Kidney capillary endothelial cell (primary cell): ENCODE measurements around the gene DAP.
A peak's percentile ranks its signal among the peaks of the same experiment; 100 is the strongest.
"Not testable (repeated sequence)": the region's sequence is repeated elsewhere in the genome, so short reads cannot be mapped to it uniquely, and the experiment has no call there.

ENCODE experiments used
- DNase-seq: peaks from one replicate; pipeline ENCODE4 v3.0.0-alpha.2; 2018; ENCODE audit warnings: low spot score

Gene DAP

DNA sequence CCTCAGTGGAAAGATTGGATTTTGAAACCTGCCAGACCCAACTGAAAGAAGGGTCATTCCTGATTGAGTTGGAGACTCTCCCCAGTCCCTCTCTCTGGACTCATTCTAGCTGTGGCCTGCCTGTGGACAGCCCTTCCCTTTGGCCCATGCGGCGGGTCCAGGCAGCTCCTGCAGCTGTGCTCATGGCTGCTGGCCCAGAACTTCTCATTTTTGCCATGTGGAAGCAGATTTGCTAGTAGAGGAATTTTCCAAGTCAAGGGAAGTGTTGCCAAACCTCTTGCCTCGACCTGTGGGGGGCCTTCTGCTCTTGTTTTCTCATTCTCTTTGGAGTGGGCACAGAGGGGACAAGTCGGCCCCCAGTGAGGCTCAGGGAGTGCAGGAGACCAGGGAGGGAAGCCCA is 108.0 kb downstream of the DAP start:
- DNase-seq, result no peak

DNA sequence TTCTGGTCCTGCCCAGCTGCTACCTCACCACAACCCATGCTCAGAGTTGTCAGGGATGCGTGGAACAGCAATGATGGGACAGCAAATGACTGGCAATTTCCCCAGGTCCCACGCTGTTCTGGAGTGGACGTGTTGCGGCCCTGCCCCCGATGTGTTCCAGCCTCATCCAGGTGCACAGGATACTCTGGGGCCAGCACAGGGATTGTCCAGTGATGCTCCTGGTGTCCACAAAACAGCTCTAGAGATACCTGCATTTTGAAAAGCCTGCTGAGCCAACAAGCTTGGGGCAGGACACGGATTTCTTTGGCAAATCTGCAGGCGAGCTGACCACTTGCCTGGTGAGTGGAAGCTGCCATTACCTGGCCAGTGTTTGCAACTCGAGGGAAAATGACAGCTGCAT is 108.4 kb downstream of the DAP start:
- DNase-seq, result no peak

DNA sequence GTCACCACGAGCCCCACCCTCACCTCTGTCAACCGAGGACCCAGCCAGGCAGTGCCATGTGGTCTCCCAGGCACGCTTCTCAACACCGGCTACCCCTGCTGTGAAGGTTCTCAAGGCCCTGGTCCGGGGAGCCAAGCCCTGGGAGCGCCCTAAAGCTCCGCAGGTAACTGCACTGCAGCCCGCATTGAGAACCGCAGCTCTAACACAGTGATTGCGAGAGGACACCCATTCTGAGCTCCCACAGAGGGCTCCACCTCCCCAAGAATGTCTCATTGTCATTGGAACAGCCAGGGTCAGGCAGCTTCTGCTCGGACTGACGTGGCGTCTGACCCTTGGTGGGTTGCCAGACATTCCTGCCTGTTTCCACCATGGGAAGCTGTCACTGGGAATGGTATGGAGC is 108.9 kb downstream of the DAP start:
- no peak for DNase-seq

DNA sequence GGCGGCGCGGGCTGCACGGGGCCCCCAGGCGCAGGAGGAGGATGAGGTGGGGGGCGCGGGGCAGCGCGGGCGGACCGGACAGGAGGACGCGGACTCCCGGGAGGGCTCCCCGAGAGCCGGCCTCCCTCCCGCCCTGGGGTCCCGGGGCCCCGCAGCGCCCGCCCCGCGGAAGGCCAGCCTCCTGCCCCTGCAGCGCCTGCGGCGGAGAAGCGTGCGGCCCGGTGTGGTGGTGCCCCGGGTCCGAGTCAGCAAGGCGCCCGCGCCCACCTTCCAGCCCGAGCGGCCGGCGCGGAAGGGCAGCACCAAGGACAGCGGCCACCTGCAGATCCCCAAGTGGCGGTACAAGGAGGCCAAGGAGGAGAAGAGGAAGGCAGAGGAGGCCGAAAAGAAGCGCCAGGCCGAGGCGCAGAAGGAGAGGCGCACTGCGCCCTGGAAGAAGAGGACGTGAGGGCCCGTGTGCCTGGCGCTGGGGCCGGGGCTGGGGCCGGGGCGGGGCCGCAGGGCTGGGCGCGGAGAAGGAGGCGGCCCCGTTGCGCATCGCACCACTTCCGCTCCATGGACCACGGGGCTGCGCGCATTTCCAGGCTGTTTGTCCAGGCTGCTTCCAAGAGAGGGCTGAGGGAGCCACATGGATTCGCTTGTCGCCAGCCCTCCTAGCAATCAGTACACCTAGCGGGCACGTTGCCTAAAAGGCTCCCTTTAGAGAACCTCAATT is 111.2 kb downstream of the DAP start:
- DNase-seq, result no peak

DNA sequence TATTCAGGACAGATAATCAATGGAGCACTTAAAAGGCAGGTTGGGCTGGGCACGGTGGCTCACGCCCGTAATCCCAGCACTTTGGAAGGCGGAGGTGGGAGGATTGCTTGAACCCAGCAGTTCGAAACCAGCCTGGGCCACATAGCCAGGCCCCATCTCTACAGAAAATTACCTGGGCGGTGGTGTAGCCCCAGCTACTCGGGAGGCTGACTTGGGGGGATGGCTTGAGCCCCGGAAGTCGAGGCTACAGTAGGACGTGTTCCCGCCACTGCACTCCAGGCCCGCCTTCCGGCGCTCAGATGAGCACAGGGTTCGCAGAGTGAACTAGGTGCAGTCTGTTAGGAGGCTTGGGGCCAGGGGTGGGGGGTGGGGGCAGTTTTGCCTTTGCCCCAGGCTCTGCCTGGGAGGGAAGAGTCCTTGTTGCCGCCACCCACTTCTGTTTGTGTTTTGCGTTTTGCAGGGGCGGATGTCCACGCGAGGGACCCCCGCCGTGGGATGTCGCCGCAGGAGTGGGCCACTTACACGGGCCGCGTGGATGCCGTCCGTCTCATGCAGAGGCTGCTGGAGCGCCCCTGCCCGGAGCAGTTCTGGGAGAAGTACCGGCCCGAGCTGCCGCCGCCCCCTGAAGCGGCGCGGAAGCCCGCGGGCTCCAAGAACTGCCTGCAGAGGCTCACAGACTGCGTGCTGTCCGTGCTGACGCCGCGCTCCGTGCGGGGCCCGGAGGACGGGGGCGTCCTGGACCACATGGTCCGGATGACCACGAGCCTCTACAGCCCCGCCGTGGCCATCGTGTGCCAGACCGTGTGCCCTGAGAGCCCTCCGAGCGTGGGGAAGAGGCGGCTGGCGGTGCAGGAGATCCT is 112.0 kb downstream of the DAP start:
- DNase-seq, result no peak

DNA sequence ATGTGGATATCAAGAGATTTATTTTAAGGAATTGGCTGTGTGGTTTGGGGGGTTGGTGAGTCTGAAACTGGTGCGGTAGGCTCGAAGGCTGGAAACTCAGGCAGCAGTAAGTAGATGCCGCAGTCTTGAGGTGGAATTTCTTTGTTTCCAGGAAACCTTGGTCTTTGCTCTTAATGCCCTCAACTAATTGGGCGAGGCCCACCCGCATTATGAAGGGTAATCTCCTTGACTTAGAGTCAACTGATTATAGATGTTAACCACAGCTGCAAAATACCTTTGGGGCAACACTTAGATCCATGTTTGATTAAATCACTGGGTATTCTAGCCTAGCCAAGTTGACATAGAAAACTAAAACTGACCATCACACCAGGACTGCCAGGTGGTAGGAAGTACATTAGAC is 113.4 kb downstream of the DAP start:
- no peak for DNase-seq

DNA sequence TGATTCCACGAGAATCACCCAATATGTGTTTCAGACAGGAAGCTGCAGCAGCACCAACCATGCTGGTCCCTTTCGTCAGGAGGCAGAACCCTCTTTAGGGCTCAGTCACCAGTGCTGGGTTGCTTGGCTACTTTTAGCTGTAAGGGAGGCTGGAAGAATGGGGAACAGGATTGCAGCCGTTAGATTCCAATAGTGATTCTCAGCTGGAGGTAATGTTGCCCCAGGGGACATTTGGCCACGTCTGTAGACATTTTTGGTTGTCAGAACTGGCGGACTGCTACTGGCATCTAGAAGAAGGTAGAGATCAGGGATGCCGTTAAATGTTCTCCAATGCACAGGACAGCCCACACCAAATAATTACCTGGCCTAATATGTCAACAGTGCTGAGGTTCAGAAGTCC is 115.4 kb downstream of the DAP start:
- no peak for DNase-seq

DNA sequence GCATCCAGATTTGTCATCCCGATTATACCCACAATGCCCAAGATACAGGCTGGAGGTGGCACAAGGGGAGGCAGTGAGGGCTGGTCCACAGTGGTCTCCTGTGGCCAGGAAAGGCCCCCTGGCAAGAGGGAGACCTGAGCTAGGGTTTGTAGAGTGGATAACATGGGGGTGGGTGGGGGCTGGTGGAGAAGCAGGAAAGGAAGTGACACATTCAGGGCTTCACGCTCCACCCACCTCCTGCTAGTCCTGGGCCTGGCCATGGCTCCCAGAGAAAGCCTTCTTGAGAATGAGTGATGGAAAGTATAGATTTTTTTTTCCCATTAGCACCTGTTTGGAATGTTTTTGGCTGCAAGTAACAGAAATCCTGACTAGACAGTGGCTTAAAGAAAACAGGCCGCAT is 115.9 kb downstream of the DAP start:
- no peak for DNase-seq

DNA sequence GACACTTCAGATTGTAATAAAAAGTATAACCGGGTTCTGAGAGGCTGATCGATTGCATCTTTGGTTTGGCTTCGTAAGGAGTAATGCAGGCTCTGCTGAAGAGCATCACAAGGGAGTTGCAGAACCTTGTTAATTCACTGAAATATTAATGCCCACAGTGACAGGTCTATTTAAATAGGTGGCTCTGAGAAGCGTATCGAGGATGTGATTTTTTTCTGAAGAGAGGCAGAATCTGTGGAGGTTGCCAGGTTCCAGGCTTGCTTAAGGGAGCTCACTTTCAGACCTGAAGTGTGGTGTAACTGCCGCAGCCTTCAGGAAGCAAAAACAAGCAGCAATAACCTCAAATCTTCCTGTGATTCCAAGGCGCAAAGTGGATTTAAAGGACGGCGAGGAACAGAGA is 116.8 kb downstream of the DAP start:
- DNase-seq, result no peak

DNA sequence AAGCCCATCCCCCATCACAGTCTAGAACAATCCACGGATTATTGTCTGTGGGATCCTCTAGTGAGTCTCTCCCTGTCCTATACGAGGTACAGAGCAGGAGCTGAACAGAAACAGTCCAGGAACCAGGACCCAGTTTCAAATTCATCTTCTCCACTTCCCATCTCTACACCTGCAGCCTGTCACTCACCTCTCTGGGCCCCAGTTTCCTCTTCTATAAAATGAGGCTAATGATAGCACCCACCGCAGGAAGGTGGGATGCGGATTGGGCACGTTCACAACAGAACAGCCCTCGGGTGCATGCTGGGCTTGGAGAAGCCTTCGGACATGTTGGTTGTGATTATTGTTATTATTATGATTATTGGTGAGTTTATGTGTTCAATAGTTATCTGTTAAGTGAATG is 118.7 kb downstream of the DAP start:
- DNase-seq, result no peak

DNA sequence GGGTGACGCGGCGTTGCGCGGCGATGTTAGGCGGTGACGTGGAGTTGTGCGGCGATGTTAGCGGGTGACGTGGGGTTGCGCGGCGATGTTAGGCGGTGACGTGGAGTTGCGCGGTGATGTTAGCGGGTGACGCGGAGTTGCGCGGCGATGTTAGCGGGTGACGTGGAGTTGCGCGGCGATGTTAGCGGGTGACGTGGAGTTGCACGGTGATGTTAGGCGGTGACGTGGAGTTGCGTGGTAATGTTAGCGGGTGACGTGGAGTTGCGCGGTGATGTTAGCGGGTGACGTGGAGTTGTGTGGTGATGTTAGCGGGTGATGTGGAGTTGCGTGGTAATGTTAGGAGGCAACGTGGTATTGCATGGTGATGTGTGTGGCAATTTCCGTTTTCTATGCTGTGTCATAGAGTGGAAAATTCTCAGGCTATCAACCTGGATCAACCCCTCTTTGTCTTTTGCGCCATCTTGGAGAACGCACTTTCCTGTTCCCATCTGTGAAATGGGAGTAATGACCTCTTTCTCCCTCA is 121.1 kb downstream of the DAP start:
- DNase-seq, result no peak

DNA sequence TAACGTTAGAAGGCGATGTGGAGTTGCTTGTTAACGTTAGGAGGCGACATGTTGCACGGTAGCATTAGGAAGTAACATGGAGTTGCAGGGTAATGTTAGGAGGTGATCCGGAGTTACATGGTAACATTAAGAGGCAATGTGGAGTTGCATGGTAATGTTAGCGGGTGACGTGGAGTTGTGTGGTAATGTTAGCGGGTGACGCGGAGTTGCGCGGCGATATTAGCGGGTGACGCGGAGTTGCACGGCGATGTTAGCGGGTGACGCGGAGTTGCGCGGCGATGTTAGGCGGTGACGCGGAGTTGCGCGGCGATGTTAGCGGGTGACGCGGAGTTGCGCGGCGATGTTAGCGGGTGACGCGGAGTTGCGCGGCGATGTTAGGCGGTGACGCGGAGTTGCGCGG is 122.3 kb downstream of the DAP start:
- DNase-seq, result not testable (repeated sequence)

DNA sequence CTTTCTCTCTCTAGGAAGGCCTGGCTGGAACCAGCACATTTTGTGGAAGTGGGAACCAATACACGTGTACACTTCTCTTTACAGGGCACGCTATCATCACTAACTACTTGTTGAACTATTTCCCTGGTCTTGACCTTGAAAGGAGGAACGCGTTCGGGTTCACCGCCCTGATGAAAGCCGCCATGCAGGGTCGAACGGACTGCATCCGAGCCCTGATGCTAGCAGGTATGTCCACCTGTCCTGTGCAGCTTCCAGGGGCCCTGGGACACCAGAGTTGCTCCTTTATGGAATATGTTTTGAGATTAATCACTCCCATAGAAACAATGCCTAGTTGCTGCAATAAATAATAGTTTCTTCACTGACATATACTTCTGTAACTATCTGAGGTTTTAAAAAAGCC is 123.1 kb downstream of the DAP start:
- DNase-seq, result no peak

DNA sequence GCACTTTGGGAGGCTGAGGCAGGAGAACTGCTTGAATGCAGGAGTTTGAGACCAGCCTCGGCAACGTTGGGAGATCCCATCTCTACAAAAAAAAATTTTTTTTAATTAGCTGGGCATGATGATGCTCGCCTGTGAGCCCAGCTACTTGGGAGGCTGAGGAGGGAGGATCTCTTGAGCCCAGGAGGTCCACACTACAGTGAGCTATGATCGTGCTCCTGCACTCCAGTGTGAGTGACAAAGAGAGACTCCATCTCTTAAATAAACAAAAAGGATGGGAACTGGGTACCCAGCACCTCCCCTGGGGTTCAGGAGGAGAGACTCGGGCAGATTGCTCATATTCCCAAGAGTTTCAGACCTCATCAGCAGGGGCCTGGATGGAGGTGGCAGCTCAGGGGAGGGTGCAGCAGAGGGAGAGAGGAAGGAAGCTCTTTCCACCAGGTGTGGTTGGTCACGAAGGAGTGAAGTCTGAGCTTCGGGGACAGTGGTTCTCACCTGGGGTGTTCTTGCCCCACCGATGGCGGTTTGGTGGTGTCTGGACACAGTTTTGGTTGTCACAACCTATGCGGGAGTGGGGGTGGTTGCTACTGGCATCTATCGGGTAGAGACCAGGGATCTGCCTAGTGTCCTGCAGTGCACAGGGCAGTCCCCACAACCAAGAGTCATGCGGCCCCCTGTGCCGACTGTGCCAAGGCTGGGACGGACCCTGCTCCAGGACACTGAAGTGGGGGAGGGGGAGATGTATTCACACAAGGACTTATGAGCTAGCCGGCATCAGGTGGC is 124.5 kb downstream of the DAP start:
- no peak for DNase-seq

DNA sequence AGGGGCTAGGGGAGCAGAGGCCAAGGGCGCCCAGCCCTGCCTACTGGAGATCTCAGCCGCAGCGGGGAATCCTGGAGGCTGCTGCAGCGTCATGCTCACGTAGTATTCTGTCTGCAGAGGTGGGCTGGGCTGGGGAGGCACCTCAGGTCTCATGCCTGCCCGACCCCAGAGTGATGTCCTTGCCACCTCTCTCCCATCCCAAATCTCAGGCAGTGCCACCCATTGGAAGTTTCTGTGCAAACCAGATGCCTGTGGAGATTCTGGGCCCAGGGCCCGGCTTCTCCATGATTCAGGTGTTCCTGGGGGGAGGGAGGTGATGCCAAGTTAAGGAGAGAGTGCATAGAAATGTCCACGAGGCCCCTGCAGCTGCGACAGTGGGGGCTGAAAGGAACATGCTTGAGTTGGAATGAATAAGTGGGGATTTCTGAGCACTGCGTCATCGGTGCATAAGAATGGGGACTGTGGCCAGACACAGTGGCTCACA is 125.1 kb downstream of the DAP start:
- no peak for DNase-seq

DNA sequence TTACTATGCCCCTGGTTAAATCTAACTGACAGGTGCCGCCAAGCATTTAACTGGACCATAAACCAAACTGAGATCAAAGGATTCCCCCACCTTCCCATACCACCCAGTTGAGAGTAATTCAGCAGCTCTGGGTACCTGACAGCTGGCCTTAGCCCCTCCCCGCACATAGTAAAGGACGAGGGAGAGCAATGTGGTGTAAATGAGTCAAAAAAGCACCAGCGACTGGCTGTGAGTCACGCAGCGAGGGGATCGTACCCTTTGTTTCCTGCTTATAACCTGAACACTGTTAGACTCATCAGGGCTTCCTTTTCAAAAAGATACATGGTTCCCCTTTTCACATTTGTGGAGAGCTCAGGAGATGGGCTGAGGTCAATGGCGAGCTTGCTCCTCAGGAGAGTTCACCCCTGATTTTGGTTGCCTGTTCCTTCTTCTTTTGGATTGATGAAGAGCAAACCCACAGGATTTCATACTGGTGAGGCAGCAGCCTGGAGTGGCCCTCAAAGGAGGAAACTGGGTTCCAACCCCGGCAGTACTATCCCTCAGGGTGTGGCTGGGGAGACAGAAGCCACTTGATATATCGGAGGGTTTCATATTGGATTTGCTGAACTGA is 125.7 kb downstream of the DAP start:
- DNase-seq, result peak; percentile 51

DNA sequence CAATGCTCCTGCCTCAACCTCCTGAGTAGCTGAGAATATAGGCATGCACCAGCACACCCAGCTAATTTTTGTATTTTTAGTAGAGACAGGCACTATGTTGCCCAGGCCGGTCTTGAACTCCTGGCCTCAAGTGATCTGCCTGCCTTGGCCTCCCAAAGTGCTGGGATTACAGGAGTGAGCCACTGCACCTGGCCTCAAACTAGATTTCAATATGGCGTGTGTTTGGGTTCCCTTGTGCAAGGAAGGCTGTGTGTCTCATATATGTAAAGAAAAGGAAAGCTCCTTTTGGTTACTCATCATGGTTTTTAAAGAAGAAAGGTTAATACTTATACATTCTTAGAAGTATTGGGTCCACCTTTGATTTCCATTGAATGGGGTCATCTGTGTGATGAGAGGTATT is 126.5 kb downstream of the DAP start:
- DNase-seq, result no peak

DNA sequence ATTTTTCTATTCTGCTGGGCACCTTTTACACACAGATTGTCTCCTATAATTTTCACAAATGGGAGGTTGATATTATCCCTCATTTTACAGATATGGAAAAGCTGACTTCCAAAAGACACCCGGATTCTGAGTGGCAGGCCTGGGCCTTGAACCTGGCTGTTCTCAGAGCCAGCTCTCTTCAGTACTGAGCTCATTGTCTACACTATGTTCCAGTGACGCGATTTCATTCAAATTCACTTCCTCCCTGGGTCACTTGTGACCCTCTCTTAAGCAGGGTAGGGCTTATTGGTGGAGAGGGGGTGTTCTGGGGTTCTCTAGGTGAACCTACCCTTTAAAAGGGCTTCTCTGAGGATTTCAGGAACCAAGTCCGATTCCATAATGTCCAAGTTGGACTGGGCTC is 127.0 kb downstream of the DAP start:
- no peak for DNase-seq

DNA sequence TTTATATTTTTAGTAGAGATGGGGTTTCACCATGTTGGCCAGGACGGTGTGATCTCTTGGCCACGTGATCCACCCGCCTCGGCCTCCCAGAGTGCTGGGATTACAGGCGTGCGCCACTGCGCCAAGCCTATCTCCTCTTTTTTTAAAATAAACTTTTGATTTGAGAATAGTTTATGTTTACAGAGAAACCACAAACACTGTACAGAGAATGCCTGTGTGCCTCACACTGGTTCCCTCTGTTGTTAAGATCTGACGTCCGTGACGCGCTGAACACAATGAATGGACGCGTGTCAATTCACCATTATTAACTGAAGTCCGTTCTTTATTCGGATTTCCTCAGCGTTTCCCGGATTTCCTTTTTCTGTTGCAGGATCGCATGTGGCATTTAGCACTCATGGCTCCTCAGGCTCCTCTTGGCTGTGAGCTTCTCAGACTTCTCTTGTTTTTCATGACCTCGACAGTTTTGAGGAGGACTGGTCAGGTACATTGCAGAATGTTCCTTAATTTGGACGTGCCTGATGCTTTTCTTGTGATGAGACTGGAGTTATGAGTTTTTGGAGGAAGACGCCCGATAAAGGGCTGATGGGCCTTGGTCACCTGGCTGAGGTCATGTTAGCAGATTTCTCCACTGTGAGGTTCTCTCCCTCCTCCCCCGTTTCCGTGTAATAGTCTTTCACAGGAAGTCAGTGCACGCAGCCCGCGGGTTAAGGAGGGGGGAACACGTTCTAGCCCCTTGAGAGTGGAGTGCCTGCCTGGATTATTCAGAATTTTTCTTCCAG is 127.6 kb downstream of the DAP start:
- peak; percentile 81 for DNase-seq

DNA sequence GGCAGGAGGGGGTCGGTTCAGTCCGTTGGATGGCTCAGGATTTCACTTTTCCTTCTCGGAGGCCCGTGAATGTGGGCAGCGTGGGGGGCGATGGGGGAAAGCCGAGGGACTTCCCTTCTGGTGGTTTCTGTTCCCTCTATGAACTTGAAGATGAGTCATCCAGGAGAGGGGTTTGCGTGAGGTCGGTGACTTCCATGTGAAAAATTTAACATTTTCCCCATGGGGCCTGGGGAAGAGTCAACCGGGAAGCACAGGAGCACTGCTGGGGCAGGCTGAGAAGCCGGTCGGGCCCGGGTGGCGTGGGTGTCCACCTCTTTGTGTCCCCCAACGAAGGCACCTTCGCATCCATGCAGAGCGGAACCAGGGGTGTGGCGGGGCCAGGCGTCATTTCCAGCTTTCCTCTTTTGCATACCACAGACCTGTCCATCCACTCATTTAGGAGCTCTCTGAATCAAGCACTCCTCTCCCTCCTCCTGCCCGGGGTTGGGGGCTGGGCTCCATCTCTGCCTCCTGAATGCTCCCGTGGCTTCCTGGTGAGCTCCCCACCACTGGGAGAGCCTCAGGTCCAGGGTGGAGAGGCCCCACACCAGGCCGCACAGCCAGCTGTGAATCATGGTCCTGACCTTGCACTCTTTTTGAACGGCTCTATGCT is 128.8 kb downstream of the DAP start:
- DNase-seq, result no peak
